ENCODE results near the gene PRR5L.

Gene PRR5L

DNA sequence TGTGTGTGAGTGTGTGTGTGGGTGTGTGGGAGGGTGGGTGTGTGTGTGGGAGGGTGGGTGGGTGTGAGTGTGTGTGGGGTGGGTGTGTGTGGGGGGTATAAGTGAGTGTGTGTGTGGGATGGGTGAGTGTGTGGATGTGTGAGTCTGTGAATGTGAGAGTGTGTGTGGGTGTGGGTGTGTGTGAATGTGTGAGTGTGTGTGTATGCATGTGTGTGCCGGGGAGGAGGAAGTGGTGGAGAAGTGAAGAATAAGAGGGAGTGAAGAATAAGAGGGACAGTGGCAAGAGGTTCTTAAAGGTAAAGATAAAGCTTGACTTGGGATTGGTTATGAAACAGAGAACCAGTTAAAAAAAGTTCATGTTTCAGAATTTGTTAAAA is 54.0 kb downstream of the PRR5L start:
- Histone ChIP-seq H3K23ac (ENCODE audit: low read depth, low read length, poor library complexity) (no peak overlapping the region), H3K27me3 (ENCODE audit: control insufficient read depth in 3 of 3, insufficient read depth in 3 of 3, low read depth in 1 of 3, low read length in 3 of 3) (no peaks in the 10 kb centered on the region), H4K91ac (ENCODE audit: low read depth, low read length, poor library complexity) (no peak overlapping the region), H3K18ac (ENCODE audit: low read length) (no peak overlapping the region), H3K14ac (ENCODE audit: low read length) (no peak overlapping the region), H2BK120ac (ENCODE audit: low read depth, low read length) (no peak overlapping the region), H3K9me3 (replicated peaks in 1 of 2; ENCODE audit: control insufficient read depth in 2 of 2, insufficient read depth in 1 of 2, low read depth in 1 of 2, low read length in 2 of 2) (no peaks in the 10 kb centered on the region), H4K8ac (ENCODE audit: low read depth, low read length) (no peak overlapping the region), H2BK12ac (ENCODE audit: low read length) (no peak overlapping the region), H3K79me1 (ENCODE audit: low read depth, low read length) (no peaks in the 10 kb centered on the region), H3K4me1 (ENCODE audit: control insufficient read depth in 2 of 2, insufficient read depth in 1 of 2, low read depth in 1 of 2, low read length in 2 of 2) (peaks cover 8% of the 10 kb centered on the region in 2 donors), H3K27ac (replicated peaks; ENCODE audit: low read length) (no peak overlapping the region), H3K36me3 (replicated peaks in 1 of 2; ENCODE audit: control insufficient read depth in 2 of 2, insufficient read depth in 2 of 2, low read length in 2 of 2) (no peaks in the 10 kb centered on the region), H3K4ac (ENCODE audit: low read length) (no peak overlapping the region), H2AFZ (ENCODE audit: low read length) (peak overlapping the region; percentile 82), H2AK5ac (ENCODE audit: low read depth, low read length) (no peak overlapping the region), H3K4me2 (ENCODE audit: insufficient read depth, low read length, poor library complexity, severe bottlenecking) (no peak overlapping the region), H3K9ac (ENCODE audit: low read depth, low read length, poor library complexity) (no peak overlapping the region), H2BK5ac (ENCODE audit: low read length) (no peak overlapping the region), H2BK15ac (ENCODE audit: low read length) (no peak overlapping the region), H3K4me3 (ENCODE audit: low read length in 2 of 2) (no peak overlapping the region)
- WGBS, 2 donors (ENCODE audit: extremely low coverage in 2 of 2, insufficient read length in 2 of 2, insufficient replicate concordance in 1 of 2): 100% methylated on average over 1 of the region's 1 CpG; no CpG with 5 or more reads in 1 of the 2 donors
- DNase-seq (ENCODE audit: low spot score): no peak

GRCh38 chr11:36352922-36353321 is 56.8 kb downstream of the PRR5L start:
- no peak overlapping the region for H3K9ac ChIP-seq (ENCODE audit: low read depth, low read length, poor library complexity)
- no CpG with 5 or more reads among the region's 3 CpGs for WGBS, 2 donors (ENCODE audit: extremely low coverage in 2 of 2, insufficient read length in 2 of 2, insufficient replicate concordance in 1 of 2)

GRCh38 chr11:36354221-36355003 is 58.3 kb downstream of the PRR5L start:
- WGBS, 2 donors (ENCODE audit: extremely low coverage in 2 of 2, insufficient read length in 2 of 2, insufficient replicate concordance in 1 of 2): no CpG with 5 or more reads among the region's 6 CpGs

More at GRCh38 chr11:36352922-36353321, 56.8 kb downstream of the PRR5L start:
- Histone ChIP-seq H3K14ac (ENCODE audit: low read length) (no peak overlapping the region), H3K27me3 (ENCODE audit: control insufficient read depth in 3 of 3, insufficient read depth in 3 of 3, low read depth in 1 of 3, low read length in 3 of 3) (no peaks in the 10 kb centered on the region), H3K9me3 (replicated peaks in 1 of 2; ENCODE audit: control insufficient read depth in 2 of 2, insufficient read depth in 1 of 2, low read depth in 1 of 2, low read length in 2 of 2) (no peaks in the 10 kb centered on the region), H3K4me1 (ENCODE audit: control insufficient read depth in 2 of 2, insufficient read depth in 1 of 2, low read depth in 1 of 2, low read length in 2 of 2) (peaks cover 7 to 8% of the 10 kb centered on the region in 2 donors), H3K4me3 (ENCODE audit: low read length in 2 of 2) (no peak overlapping the region), H3K36me3 (replicated peaks in 1 of 2; ENCODE audit: control insufficient read depth in 2 of 2, insufficient read depth in 2 of 2, low read length in 2 of 2) (no peaks in the 10 kb centered on the region), H2BK15ac (ENCODE audit: low read length) (no peak overlapping the region), H3K18ac (ENCODE audit: low read length) (no peak overlapping the region), H4K8ac (ENCODE audit: low read depth, low read length) (no peak overlapping the region), H3K79me1 (ENCODE audit: low read depth, low read length) (no peaks in the 10 kb centered on the region), H3K4ac (ENCODE audit: low read length) (no peak overlapping the region), H3K27ac (replicated peaks; ENCODE audit: low read length) (no peak overlapping the region), H3K23ac (ENCODE audit: low read depth, low read length, poor library complexity) (no peak overlapping the region), H2BK12ac (ENCODE audit: low read length) (no peak overlapping the region), H3K4me2 (ENCODE audit: insufficient read depth, low read length, poor library complexity, severe bottlenecking) (no peak overlapping the region), H4K91ac (ENCODE audit: low read depth, low read length, poor library complexity) (no peak overlapping the region), H2BK5ac (ENCODE audit: low read length) (no peak overlapping the region), H2BK120ac (ENCODE audit: low read depth, low read length) (no peak overlapping the region), H2AFZ (ENCODE audit: low read length) (no peak overlapping the region), H2AK5ac (ENCODE audit: low read depth, low read length) (no peak overlapping the region)
- DNase-seq (ENCODE audit: low spot score): no peak

GRCh38 chr11:36356201-36356600 is 60.1 kb downstream of the PRR5L start:
- no peak overlapping the region for H3K4me2 ChIP-seq (ENCODE audit: insufficient read depth, low read length, poor library complexity, severe bottlenecking)
- H2BK12ac ChIP-seq (ENCODE audit: low read length): no peak overlapping the region
- WGBS, 2 donors (ENCODE audit: extremely low coverage in 2 of 2, insufficient read length in 2 of 2, insufficient replicate concordance in 1 of 2): no CpG with 5 or more reads among the region's 2 CpGs
- no peak overlapping the region for H3K18ac ChIP-seq (ENCODE audit: low read length)
- no peaks in the 10 kb centered on the region for H3K36me3 ChIP-seq (replicated peaks in 1 of 2; ENCODE audit: control insufficient read depth in 2 of 2, insufficient read depth in 2 of 2, low read length in 2 of 2)
- DNase-seq (ENCODE audit: low spot score): no peak
- no peak overlapping the region for H4K91ac ChIP-seq (ENCODE audit: low read depth, low read length, poor library complexity)
- H3K9me3 ChIP-seq (replicated peaks in 1 of 2; ENCODE audit: control insufficient read depth in 2 of 2, insufficient read depth in 1 of 2, low read depth in 1 of 2, low read length in 2 of 2): no peaks in the 10 kb centered on the region
- no peaks in the 10 kb centered on the region for H3K27me3 ChIP-seq (ENCODE audit: control insufficient read depth in 3 of 3, insufficient read depth in 3 of 3, low read depth in 1 of 3, low read length in 3 of 3)
- no peak overlapping the region for H2BK5ac ChIP-seq (ENCODE audit: low read length)
- H2AFZ ChIP-seq (ENCODE audit: low read length): no peak overlapping the region
- H4K8ac ChIP-seq (ENCODE audit: low read depth, low read length): no peak overlapping the region
- H3K4ac ChIP-seq (ENCODE audit: low read length): no peak overlapping the region
- H2BK15ac ChIP-seq (ENCODE audit: low read length): no peak overlapping the region
- no peak overlapping the region for H3K9ac ChIP-seq (ENCODE audit: low read depth, low read length, poor library complexity)
- no peak overlapping the region for H3K4me3 ChIP-seq (ENCODE audit: low read length in 2 of 2)
- no peak overlapping the region for H2AK5ac ChIP-seq (ENCODE audit: low read depth, low read length)
- no peak overlapping the region for H2BK120ac ChIP-seq (ENCODE audit: low read depth, low read length)
- H3K23ac ChIP-seq (ENCODE audit: low read depth, low read length, poor library complexity): no peak overlapping the region
- no peak overlapping the region for H3K14ac ChIP-seq (ENCODE audit: low read length)
- H3K4me1 ChIP-seq (ENCODE audit: control insufficient read depth in 2 of 2, insufficient read depth in 1 of 2, low read depth in 1 of 2, low read length in 2 of 2): no peaks in the 10 kb centered on the region
- no peaks in the 10 kb centered on the region for H3K79me1 ChIP-seq (ENCODE audit: low read depth, low read length)
- H3K27ac ChIP-seq (replicated peaks; ENCODE audit: low read length): no peak overlapping the region

More at GRCh38 chr11:36354221-36355003, 58.3 kb downstream of the PRR5L start:
- no peak overlapping the region for H3K4me3 ChIP-seq (ENCODE audit: low read length in 2 of 2)
- H3K27me3 ChIP-seq (ENCODE audit: control insufficient read depth in 3 of 3, insufficient read depth in 3 of 3, low read depth in 1 of 3, low read length in 3 of 3): no peaks in the 10 kb centered on the region
- peak overlapping the region; percentile 9 for H3K27ac ChIP-seq (replicated peaks; ENCODE audit: low read length)
- H4K8ac ChIP-seq (ENCODE audit: low read depth, low read length): no peak overlapping the region
- H3K9me3 ChIP-seq (replicated peaks in 1 of 2; ENCODE audit: control insufficient read depth in 2 of 2, insufficient read depth in 1 of 2, low read depth in 1 of 2, low read length in 2 of 2): no peaks in the 10 kb centered on the region
- no peak overlapping the region for H3K23ac ChIP-seq (ENCODE audit: low read depth, low read length, poor library complexity)
- H2BK5ac ChIP-seq (ENCODE audit: low read length): no peak overlapping the region
- H3K36me3 ChIP-seq (replicated peaks in 1 of 2; ENCODE audit: control insufficient read depth in 2 of 2, insufficient read depth in 2 of 2, low read length in 2 of 2): no peaks in the 10 kb centered on the region
- H2BK12ac ChIP-seq (ENCODE audit: low read length): no peak overlapping the region
- H2AFZ ChIP-seq (ENCODE audit: low read length): no peak overlapping the region
- no peak overlapping the region for H3K9ac ChIP-seq (ENCODE audit: low read depth, low read length, poor library complexity)
- H3K14ac ChIP-seq (ENCODE audit: low read length): no peak overlapping the region
- H2AK5ac ChIP-seq (ENCODE audit: low read depth, low read length): no peak overlapping the region
- H3K79me1 ChIP-seq (ENCODE audit: low read depth, low read length): no peaks in the 10 kb centered on the region
- DNase-seq (ENCODE audit: low spot score): no peak
- H2BK15ac ChIP-seq (ENCODE audit: low read length): no peak overlapping the region
- no peak overlapping the region for H3K4ac ChIP-seq (ENCODE audit: low read length)
- no peak overlapping the region for H4K91ac ChIP-seq (ENCODE audit: low read depth, low read length, poor library complexity)
- peaks cover 7 to 8% of the 10 kb centered on the region in 2 donors for H3K4me1 ChIP-seq (ENCODE audit: control insufficient read depth in 2 of 2, insufficient read depth in 1 of 2, low read depth in 1 of 2, low read length in 2 of 2)
- no peak overlapping the region for H3K18ac ChIP-seq (ENCODE audit: low read length)
- H3K4me2 ChIP-seq (ENCODE audit: insufficient read depth, low read length, poor library complexity, severe bottlenecking): no peak overlapping the region
- no peak overlapping the region for H2BK120ac ChIP-seq (ENCODE audit: low read depth, low read length)
